NCI-H748 (cell line): Measurements from ENCODE around the gene ACTR8.
A peak's percentile ranks its signal among the peaks of the same experiment; 100 is the strongest.

Experiments
- DNase-seq: peaks from one replicate; lab custom pipeline; 2025; ENCODE audit not compliant: unreplicated experiment; lab: John Stamatoyannopoulos, UW

ACTR8 gene

DNA sequence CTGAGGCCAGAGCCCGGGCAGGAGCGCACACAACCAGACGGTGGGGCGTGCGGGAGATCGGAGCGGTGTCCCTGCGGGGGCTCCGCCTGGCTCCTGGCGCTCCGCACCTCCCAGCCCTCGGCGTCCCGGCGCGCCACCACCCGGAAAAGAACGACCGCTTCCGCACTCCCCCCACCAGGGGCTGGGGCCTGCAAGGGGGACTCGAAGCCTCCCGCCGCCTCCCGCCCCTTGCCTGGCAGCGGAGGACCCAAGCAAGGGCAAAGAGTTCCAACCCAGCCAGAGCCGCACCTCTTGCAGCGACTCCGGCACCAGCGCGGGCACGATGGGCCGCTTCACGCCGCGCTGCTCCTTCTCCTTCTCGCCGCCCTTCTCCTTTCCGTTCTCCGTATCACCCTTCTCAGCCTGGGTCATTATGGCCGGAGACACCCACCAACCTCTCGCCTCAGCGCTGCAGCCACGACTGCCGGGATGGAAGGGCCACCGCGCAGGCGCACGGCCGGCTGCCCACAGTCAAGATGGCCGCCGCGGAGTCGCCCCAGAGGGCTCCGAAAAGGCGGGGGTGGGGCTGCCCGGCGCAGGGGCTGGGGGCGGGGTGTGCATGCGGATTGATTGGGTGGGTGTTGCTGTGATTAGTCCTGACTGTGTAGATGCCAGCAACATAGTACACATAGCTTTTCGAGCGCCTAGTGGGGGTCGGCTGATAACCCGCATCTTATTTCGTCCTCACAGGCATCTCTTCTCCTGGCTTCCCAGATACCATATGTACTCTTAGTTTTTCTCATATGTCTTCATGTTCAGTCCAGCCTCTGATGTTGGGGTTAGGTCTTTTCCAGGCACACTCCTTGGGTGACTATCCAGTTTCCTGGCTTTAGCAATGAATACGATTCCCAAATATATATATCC, at the start of gene ACTR8:
ACTR8 (minus strand) TSS at position 462 of the 903 bp plus-strand sequence; CDS start at position 411, 51 bp downstream.
- peak; percentile 86 for DNase-seq

GRCh38 chr3:53927208-53927872, 45.4 kb upstream of the ACTR8 start:
- peak; percentile 13 for DNase-seq

GRCh38 chr3:53921296-53921695, 39.3 kb upstream of the ACTR8 start:
- no peak for DNase-seq

GRCh38 chr3:53919741-53920140, 37.8 kb upstream of the ACTR8 start:
- no peak for DNase-seq

- no peak for DNase-seq
Measured at GRCh38 chr3:53913401-53913800, 31.4 kb upstream of the ACTR8 start.

- no peak for DNase-seq
Measured at GRCh38 chr3:53902711-53903110, 20.8 kb upstream of the ACTR8 start.

GRCh38 chr3:53902067-53902466, 20.1 kb upstream of the ACTR8 start:
- no peak for DNase-seq

GRCh38 chr3:53900666-53901331, 18.8 kb upstream of the ACTR8 start:
- DNase-seq: no peak

DNA sequence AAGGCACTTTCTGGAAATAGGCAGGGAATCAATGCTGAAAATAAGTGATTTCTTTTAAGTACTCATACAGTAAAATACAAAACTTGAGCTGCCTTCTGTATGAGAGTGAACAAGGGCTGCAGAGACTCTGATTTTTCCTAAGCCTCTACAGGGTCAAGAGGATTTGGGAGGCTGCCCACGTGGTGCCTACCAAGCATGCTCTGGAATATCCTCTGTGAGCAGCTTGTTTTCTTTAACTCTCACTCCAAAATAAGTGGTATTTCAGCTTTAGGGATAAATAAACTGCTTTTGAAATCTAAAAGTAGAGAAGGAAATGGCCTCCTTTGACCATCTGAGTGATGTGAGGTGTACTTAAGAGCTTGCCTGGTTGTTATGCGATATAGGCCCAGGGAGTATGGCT, 17.8 kb upstream of the ACTR8 start:
- no peak for DNase-seq

- DNase-seq: no peak
Measured at GRCh38 chr3:53892286-53892637, 10.3 kb upstream of the ACTR8 start.

DNA sequence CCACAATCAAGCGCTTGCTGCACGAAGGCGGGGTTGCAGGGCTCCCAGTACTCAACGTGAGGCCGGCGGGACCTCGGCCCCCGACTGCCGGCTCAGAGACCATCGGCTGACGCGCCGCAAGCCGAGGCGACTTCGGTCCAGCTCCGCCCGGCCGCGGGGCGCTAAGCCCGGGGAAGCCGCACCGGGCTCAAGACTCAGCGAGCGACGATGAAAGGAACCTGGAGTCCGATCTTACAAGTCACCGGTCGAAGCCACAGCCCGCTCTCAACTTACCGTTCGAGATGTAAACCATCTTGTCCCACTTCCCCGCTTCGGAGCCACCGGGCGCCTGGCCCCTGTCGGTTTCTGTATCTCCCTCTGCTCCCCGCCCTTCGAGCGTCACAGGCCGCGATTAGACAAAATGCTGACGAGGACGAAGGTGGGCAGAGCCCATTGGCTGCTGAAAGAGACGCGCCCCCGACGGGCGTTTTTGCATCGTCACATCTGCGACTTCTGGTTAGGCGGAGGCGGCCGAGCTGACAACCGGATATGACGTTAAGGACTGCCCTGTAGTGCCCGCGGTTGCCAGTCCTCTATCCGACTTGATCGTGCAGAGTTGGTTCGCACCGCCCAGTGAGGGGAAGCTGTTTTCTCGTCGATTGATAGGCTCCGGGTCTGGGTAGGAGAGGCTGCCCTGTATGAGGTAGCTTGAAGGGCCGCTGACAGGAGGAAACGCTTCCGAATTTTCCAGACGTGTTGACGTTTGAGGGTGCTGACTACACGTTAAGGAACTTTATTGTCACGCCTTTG, 9.7 kb upstream of the ACTR8 start, which contains the start of gene SELENOK:
SELENOK (minus strand) TSS at position 363 of the 789 bp plus-strand sequence.
- DNase-seq: peak; percentile 99

DNA sequence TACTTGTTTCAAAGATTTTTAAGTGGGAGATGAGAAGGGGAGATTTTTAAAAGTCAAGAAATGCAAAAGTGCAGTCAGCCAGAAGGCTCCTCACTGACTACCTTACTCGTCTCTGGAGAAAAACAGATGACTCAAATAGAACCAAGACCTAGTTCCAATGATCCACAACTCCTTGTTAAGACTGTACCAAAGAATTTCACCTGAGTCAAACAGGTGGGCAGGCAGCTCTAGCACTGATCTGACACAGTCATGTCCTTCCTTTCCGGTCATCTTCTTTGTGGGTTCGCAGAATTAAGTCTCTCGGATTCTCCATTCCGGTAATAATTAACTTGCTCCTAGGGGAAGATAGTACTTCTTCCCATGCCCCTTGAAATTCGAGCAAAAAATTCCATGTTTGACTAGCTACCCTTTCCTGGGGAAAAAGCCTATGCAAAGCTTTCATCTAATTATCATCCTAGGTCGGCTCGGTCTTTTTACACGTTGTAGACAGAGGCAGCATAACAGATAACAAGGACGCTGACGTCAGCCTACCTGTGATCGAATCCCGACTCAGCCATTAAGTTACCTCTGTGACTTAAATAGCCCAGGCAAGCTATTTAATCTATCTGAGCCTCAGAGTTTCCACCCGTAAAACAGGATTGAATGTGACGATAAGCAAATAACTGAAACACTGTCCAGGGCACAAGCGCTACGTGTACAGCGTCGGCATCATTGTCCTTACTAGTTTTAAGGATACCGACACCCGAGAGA, 8.9 kb upstream of the ACTR8 start:
- peak; percentile 62 for DNase-seq

DNA sequence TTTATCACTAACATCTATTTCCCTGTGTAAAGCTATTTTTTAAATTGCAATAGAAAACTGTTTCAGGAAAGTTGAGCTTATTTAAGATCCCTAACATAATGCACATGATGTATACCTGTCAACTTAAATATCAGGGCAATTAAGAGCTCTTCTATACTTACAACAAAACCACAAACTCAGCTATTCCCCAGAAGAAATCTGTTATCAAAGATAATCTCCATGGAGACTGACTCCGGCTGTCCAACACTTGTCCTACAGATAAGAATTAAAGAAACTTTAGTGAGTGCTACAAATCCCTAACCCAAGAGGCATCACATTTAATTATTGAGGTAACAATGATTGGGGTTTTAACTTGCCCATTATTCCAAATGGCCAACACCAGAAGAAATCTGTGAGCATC, 6.3 kb upstream of the ACTR8 start:
- DNase-seq: no peak

- DNase-seq: no peak
Measured at GRCh38 chr3:53887446-53887845, 5.5 kb upstream of the ACTR8 start.

DNA sequence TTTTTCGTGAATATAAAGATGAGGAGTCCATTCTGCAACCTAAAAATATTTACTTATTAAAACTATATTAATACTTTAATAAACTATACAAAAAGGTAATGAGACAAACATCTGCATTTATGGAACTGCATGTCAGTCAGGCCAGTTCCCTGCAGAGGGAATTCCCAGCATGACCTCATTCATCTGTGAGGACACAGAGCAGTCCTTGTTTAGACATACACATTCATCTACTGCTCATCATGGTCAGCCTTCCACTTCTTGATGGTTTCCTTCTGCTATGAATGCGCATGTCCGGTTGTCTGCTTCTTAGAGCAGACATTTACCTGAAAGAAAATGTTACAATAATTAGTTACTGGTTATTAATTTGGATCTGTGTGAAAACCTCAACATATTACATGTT, 3.3 kb upstream of the ACTR8 start:
- DNase-seq: no peak

GRCh38 chr3:53884623-53885022, 2.7 kb upstream of the ACTR8 start:
- DNase-seq: no peak

GRCh38 chr3:53883008-53883407, 1.1 kb upstream of the ACTR8 start:
- DNase-seq: no peak

- DNase-seq: no peak
Measured at GRCh38 chr3:53880396-53881345, 1.3 kb downstream of the ACTR8 start.
